Measurements from ENCODE around the gene NELL1.

DNA sequence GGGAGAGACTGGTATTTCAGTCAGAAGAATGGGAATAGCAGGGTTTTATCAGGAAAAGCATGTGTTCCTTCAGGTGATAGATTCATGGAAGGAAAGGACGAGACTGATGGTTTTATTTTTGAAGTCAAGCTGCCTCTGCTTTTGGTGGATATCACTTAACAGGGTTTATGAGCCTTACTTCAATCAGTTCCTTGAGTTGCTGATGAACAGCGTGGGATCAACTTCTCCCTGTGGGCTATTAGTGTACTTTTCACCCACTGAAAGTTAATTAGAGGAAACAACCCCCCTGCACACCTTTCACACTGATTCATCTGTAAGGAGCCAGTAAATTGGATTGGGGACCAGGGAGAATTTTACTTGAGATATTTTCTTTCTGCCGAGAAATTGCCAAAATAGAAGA lies 479.0 kb downstream of the NELL1 start:
- TF ChIP-seq EZH2phosphoT487 (IDR thresholded peaks at IDR 0.05; ENCODE audit: borderline replicate concordance) = no peak
- TF ChIP-seq, protein P1, sequence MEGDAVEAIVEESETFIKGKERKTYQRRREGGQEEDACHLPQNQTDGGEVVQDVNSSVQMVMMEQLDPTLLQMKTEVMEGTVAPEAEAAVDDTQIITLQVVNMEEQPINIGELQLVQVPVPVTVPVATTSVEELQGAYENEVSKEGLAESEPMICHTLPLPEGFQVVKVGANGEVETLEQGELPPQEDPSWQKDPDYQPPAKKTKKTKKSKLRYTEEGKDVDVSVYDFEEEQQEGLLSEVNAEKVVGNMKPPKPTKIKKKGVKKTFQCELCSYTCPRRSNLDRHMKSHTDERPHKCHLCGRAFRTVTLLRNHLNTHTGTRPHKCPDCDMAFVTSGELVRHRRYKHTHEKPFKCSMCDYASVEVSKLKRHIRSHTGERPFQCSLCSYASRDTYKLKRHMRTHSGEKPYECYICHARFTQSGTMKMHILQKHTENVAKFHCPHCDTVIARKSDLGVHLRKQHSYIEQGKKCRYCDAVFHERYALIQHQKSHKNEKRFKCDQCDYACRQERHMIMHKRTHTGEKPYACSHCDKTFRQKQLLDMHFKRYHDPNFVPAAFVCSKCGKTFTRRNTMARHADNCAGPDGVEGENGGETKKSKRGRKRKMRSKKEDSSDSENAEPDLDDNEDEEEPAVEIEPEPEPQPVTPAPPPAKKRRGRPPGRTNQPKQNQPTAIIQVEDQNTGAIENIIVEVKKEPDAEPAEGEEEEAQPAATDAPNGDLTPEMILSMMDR (conservative IDR thresholded peaks at IDR 0.05; ENCODE audit: low read length) = no peak
